GM18508 (cell line): ENCODE results near the gene BPHL.
"Not testable (repeated sequence)": the region's sequence is repeated elsewhere in the genome, so short reads cannot be mapped to it uniquely, and the experiment has no call there.

ENCODE experiments used
- ATAC-seq: cut with Tn5 transposase; IDR thresholded peaks from one replicate; pipeline ENCODE4 v1.9.1; 2021; ENCODE audit warnings: moderate number of reproducible peaks; ENCODE audit not compliant: insufficient read depth, unreplicated experiment

Gene BPHL

DNA sequence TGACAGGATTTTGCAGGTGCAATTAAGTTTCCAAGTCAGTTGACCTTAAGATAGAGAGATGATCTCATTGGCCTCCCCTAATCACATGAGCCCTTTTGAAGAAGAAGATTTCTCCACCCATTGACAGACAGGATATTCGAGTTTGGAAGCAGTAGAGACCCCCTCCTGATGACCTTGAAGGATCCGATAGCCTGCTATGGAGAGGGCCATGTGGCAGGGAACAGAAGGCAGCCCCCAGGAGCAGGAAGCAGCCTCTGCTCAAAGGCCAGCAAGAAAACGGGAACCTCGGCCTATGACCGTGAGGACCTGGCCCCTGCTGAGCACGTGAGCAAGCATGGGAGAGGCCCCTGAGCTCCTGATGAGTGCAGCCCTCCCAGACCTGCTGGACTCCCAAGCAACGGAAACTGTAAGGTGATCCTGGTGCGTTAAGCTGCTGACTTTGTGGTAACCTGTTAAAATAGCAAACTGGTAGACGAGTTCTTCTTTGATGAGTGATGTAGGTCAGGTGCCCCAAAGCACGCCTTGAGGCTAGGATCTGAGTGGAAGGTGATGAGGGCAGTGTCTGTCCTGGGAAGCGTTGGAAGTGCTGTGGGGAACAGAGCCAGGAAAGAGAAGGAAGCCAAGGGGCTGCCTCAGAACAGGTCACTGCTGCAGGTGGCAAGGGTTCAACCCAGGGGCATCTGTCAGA, 57.3 kb downstream of the BPHL start:
- ATAC-seq, result no peak

DNA sequence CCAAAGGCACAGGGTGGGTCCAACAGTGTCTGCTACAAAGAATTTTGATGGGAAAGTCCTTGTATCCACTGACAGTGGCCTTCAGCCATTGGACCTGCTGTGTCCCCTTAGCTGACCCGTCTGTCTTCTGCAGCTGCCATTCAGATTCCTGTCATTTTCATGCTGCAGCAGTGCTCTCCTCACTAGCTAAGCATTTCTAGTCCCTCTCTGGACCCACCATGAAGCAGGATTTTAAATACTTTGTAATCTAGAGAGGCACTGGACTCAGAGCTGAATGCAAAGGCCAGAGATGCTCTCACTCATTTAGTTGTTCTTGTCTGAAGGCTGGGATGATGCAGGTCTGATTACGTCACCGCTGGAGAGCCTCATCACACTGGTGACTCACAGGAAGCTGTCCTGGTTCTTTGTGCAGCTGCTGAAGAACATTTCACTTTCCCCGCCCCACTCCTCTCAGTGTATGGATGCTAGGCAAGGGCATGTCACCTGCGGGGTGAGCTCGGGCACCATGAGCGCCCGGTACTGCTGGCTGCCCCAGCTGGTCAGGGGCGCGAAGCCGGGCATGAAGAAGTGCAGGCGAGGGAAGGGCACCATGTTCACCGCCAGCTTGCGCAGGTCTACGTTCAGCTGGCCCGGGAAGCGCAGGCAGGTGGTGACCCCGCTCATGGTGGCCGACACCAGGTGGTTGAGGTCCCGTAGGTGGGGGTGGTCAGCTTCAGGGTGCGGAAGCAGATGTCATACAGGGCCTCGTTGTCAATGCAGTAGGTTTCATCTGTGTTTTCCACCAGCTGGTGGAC, 58.2 kb downstream of the BPHL start:
- no peak for ATAC-seq

DNA sequence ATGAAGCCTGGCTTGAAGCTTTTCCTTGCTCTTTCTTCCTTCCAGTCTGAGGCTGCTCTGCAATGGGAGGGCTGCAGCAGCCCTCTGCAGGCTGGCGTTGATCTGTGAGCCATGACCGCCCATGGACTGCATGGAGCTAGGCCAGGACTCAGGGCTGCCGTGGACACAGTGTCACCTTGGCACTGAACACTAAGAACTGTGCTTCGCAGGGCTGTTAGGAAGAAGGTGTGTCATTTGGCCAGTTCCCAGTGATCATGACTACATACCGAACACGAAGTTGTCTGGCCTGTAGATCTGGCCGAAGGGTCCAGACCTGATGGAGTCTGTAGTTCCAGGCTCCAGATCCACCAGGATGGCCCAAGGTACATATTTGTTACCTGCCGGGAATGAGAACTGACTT, 60.2 kb downstream of the BPHL start:
- ATAC-seq, result not testable (repeated sequence)

DNA sequence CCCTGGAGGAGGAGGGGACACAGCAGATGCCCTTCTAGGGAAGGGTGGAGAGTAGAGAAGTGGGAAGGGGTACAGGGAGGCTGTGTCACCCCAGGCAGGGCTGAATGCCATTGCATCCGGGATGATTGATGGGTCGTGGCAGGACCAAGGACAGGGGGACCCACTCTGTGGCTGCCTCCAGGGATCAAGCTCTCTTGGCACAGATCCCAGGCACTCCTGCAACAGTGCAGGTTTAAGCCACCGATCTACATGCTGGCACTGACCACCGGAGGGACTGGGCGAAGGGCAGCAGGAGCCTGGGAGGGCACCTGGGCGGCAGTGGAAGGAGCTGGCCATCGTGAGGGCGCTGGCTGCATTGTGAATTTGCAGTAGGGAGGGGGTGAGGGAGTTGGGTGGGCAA, 61.4 kb downstream of the BPHL start:
- not testable (repeated sequence) for ATAC-seq

DNA sequence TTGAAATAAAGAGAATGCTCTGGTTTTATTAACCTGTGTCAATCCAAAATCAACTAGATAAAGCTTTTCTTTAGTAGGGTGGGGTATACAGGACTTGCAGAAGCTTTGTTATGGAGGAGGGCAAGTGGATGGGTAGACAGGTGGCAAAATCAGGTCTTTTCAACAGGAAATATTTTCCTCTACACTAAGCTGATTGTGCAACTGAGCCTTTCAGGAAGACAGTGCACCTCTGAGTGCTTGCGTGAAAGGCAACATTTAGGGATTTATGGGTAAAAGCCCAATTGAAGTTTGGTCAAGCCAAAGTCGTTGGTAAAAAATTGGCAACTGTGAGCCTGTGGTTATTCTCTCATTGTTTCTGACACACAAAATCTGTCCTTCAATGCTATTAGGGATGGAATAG, 62.6 kb downstream of the BPHL start:
- ATAC-seq, result no peak

DNA sequence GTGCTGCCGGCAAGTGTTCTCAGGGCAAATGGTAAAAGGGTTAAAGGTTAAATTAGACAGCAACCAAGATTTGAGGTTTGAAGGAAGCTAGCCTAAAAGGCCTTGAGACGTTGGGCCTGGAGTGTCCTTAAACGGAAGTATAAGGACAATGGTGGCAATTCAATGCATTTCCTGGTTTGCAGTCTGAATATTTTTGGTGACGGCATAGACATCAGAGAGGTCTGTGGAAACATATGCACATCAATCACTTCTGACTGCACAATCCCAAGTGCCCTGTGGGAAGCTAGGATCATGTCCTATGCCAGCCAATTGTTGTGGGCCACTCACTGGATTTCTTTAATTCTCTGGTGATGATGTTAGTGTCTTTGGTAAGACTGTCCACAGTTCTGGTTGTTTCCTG, 64.6 kb downstream of the BPHL start:
- ATAC-seq, result no peak

DNA sequence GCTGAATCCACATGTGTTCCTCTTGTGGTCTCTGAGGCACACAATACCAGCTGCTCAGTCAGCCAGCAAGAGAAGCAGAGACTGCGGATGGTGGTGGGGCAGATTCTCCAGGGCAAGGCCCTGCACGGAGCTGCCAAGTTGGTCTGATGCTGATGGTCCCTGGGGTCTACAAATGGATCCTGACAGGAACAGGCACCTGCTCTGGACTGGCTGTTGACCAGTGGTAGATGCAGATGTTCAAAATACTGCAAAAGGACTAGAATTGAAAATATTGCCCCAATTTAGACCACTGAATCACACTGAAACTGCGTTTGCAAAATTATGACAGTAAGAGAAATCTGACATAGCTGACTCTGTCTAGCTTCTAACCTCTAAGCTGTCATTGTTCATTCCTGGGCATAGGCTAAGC, 68.5 kb downstream of the BPHL start:
- no peak for ATAC-seq

DNA sequence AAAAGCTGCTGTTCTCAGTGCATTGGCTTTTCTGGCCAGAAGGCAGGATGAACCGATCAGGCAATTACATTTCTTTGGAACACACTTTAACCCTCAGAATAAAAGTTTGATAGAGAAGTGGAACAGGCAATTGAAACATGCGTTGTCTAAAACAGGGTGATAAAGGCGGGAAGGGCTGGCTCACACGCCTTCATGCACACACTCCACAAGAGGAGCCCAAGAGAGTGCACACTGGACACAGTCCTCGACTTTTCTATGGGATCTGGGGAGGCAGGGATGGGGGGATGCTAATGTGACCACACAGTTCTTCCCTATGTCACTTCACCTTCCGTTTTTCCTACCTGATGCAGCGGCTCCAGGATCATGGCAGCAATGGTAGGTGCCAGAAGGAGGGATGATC, 69.8 kb downstream of the BPHL start:
- ATAC-seq, result no peak

DNA sequence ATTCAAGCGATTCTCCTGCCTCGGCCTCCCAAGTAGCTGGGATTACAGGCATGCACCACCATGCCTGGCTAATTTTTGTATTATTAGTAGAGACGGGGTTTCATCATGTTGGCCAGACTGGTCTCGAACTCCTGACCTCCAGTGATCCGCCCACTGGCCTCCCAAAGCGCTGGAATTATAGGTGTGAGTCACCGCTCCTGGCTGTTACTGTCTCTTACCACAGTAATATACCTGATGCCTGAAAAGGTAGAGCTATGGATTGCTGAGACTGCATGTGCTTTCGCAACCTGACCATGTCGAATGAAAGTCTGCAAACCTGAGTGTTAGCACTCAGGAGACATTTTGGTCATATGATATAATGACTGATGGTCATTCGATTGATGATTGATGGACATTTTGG, 70.7 kb downstream of the BPHL start:
- ATAC-seq, result not testable (repeated sequence)

DNA sequence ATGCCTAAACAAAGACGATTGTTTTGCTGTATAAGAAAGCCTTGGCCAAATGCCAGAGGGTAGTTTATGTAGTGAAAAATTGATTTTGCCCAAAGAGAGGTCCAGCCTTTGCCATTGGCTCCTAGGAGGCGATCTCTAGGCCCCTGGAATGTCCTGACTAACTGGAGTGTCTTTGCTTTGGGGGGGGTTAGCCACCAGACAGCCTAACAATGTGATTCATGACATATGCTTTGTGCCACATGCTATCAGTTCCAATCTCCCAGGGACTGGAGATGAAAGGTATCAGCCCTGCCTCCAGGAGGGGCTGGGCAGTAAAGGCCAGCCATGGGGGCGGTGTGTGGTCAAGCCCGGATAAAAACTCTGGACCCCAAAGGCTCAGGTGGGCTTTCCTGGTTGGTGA, 71.5 kb downstream of the BPHL start:
- no peak for ATAC-seq

DNA sequence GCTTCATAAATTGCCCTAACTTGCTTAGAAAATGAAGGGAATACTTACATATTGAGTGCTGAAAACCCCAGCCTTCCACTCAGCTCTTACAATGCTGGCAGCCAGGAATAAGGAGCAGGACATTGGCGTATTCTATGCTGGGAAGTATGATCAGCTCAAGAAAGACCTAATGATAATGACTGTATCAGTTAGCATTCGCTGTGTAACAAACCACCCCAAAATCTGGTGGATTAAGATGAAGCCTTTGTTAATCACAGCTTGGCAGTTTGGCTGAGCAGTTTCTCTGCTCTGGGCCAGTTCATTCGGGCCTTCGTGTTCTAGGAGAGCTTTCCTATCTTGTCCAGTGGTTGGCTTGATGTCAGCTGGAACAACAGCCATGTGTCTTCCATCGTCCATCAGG, 72.3 kb downstream of the BPHL start:
- ATAC-seq, result no peak

DNA sequence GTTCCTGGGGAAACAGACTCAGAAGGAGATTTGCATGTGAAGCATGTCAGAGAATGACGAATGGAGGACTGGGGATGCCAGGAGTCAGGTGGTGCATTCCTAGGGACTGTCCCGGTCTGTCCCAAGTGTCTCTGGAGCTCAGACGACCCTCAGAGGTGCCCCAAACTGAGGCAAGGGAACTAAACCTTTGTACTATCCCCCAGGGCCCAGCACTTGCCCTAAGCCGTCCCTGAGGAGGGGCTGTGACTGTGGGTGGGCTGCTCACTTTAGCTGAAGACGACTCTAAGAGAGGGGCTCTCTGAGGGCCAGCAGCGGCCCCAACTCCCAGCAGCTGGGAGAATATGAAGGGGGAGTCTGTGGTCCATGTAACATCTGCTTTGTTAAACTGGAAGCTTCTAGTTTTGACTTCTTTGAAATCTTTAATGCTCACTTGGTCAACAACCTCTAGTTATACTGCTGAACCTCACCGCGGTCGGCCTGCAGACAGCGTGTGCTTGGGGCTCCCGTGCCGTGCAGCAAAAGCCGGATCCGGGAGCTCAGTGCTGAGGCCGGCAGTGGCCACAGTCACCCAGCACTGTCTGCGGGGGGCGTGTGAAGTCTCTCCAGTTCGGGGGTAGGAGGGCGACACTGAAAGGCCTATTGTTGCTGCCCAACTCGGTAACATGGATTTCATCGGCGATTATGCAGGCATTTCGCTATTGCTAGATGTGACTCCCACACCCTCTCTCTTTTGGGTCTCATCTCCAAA, 74.8 kb downstream of the BPHL start:
- ATAC-seq, result no peak

DNA sequence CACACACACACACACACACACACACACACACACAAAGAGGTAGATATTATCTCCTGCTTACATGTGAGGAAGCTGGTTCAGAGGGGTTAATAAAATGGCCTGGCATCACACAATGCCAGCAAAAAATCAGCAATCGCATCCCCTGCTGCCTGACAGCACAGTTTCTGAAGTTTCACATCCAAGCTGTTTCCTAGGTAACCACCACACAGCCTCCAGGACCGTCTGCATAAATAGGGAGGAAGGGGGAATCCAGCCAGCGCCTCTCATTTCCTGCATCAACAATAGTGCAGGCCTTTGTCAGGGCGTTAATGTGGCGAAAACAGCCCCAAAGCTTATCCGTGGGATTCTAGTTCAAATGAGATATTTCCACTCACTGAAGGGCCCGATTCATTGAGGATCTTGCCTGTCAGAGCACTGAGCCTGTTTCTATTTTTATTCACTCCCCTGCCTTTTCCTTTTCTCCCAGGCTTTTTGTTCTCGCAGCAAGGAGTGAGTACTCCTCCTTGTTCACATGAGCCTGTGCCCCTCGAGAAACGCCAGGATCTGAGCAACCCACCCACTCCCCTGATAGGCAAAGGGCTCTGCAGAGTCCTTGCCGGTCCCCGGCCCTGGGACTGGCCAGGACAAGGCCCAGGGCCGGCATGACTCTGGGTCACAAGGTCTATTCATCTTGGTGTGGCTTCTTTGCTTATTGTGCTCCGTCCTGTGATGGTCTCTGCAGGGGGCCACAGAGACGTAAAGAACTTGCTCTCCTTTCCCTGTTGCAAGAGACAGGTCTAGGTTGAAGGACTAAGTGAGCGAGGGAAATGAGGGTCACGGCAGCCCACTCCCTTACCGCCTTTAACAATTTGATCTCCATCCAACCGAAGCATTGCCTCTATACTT, 76.3 kb downstream of the BPHL start:
- no peak for ATAC-seq

DNA sequence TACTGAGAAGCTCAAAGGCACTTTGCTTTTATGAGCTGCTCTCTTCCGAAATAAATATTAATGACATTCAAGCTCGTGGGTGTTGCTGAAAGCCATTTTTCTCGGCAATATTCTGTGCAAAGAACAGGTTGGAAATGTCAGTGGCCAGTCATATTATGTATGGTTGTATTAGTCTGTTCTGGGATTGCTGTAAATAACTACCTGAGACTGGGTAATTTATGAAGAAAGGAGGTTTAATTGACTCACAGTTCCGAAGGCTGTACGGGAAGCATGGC, 76.8 kb downstream of the BPHL start:
- ATAC-seq, result no peak

DNA sequence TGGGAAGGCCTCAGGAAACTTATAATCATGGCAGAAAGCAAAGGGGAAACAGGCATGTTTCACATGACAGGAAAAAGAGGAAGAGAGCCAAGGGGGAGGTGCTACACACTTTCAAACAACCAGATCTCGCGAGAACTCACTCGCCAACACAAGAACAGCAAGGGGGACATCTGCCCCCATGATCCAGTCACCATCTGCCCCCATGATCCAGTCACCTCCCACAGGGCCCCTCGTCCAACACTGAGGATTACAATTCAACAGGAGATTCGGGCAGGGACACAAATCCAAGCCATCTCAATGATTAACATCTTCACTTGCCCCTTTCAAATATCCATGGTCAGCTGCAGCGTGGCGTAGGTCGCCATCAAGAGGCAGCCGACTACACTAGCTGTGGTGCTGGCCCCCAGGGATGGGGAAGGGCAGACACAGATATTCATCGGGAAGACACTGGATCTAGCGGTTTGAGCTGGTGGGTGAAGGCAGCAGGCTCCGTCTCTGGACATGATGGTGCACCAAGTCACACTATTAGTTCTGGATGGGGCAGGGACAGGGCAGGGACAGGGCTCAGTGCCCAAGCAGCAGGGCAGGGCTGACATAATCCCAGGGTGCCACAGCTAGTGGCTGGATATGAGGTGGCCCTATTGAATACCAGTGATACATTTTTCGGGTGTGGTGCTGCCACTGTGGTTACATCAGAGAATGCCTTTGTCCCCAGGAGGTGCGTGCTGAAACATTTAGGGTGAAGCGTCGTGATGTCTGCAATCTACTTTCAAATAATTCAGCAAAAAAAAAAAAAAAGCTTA, 77.4 kb downstream of the BPHL start:
- ATAC-seq, result no peak

DNA sequence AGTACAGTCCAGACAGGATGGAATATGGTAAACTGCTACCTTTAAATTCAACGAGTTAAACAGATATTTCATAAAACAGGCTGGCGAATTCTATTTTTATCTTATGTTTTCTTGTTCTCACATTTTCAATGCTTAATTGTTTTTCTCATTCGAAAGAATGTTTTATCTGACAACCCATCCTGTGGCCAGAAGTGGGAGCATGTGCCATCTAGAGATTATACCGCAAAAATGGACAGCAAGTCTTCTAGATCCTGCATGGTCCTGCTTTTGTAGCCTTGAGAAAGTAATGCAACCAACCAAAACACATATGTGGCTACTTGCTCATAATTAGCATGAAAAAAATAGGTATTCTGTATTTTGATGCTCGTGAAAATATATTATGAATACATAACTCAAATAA, 78.3 kb downstream of the BPHL start:
- ATAC-seq, result no peak

DNA sequence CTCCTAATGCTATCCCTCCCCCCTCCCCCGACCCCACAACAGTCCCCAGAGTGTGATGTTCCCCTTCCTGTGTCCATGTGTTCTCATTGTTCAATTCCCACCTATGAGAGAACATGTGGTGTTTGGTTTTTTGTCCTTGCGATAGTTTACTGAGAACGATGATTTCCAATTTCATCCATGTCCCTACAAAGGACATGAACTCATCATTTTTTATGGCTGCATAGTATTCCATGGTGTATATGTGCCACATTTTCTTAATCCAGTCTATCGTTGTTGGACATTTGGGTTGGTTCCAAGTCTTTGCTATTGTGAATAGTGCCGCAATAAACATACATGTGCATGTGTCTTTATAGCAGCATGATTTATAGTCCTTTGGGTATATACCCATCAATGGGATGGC, 79.2 kb downstream of the BPHL start:
- ATAC-seq, result not testable (repeated sequence)

DNA sequence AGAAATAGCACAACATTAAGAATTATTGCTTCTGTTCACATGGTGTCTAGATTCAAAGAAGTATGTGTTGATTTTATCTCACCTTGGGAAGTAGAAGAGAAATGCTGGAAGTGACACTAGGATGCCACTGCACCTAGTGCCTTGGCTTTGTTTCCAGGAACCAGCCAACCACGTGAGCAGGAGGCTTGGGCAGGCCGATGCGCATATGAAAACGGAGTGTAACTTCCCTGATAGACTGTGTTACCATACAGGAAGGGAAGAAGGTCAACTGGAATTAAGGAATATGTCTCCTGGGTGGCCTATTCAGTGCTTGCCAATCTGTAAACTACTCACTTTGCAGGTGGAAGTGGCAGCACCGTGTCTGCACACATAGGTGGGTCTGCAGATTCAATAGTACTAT, 80.9 kb downstream of the BPHL start:
- ATAC-seq, result no peak

DNA sequence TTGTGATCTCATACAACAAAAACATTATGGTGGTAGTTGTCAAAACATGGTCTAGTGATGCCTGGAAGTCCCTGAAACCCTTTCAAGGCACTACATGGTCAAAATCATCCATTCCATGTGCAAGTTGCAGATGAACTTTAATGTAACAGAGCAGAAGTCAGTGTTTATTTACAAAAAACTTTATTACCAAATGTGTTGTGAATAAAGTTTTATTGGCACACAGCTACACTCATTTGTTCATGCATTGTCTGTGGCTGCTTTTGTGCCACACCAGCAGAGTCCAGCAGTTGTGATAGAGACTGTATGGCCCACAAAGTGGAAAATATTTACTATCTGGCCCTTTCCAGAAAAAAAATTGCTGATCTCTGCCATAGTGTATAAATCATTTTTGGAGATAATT, 82.2 kb downstream of the BPHL start:
- no peak for ATAC-seq

DNA sequence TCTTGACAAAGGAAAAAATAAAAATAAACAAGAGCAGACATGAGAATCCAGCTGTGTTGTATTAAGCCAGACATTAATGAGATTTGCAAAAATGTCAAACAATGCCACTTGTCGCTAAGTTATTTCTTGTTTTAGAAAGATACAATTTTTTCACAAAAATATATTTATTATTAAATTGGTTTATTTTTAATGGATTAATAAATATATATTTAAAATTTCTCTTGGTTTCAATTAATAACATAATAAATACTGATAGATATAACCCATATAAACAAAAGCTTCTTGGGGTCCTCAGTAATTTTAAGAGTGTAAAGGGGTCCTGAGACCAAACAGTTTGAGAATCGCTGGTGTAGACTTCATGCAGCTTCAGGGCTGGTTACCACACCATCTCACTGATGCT, 82.9 kb downstream of the BPHL start:
- ATAC-seq, result no peak
